Neural cell (in vitro differentiated cells): ENCODE measurements around the gene SOS1. TPM values are rescaled to one million over a fixed set of nuclear protein-coding genes. Genes with fewer than 3 reads are reported as not detected.

ENCODE experiments used
- H2AFZ ChIP-seq: fragments of 200-600, 300-800 bp; sonication (generic), shearing (Covaris generic); 2 replicates; pipeline ENCODE4 v1.6.0; 2014; ENCODE audit warnings: low read depth, mild to moderate bottlenecking, antibody characterized with exemption, low read length, moderate library complexity
- H3F3A ChIP-seq: fragments of 200-600 bp; shearing (Covaris generic); 2 replicates; pipeline ENCODE4 v1.6.1; 2016; ENCODE audit warnings: mild to moderate bottlenecking, moderate library complexity, mixed read lengths, antibody characterized with exemption, low read length; ENCODE audit not compliant: insufficient read depth, poor library complexity, severe bottlenecking
- H3K27ac ChIP-seq: fragments of 200-600, 300-800 bp; sonication (generic), shearing (Covaris generic); 2 replicates; pipeline ENCODE4 v1.5.1; 2014; ENCODE audit warnings: mild to moderate bottlenecking, low read length, moderate library complexity
- H3K27me3 ChIP-seq: fragments of 300-800, 200-600 bp; sonication (generic), shearing (Covaris generic); 2 replicates; pipeline ENCODE4 v1.6.0; 2014; ENCODE audit warnings: mild to moderate bottlenecking, low read depth, low read length, moderate library complexity; ENCODE audit not compliant: insufficient read depth
- H3K36me3 ChIP-seq: fragments of 300-800, 200-600 bp; sonication (generic), shearing (Covaris generic); 2 replicates; pipeline ENCODE4 v1.5.1; 2014; ENCODE audit warnings: mild to moderate bottlenecking, antibody characterized with exemption, low read length, moderate library complexity; ENCODE audit not compliant: insufficient read depth
- H3K4me2 ChIP-seq: fragments of 300-800, 200-600 bp; sonication (generic), shearing (Covaris generic); 2 replicates; pipeline ENCODE4 v1.6.0; 2014; ENCODE audit warnings: mild to moderate bottlenecking, low read length
- H3K4me3 ChIP-seq: fragments of 300-800, 200-600 bp; sonication (generic), shearing (Covaris generic); 2 replicates; pipeline ENCODE4 v1.5.1; 2014; ENCODE audit warnings: mild to moderate bottlenecking, low read length, moderate library complexity
- H3K79me2 ChIP-seq: fragments of 200-600 bp; shearing (Covaris generic); replicated peaks from 2 replicates; pipeline ENCODE4 v1.6.0; 2014; ENCODE audit warnings: mild to moderate bottlenecking, low read length, moderate library complexity; ENCODE audit not compliant: insufficient read depth
- H3K9ac ChIP-seq: fragments of 300-800, 200-600 bp; sonication (generic), shearing (Covaris generic); 2 replicates; pipeline ENCODE4 v1.6.1; 2016; ENCODE audit warnings: mild to moderate bottlenecking, low read length, mixed read lengths
- H3K9me2 ChIP-seq: fragments of 200-600 bp; shearing (Covaris generic); 2 replicates; pipeline ENCODE4 v1.6.1; 2016; ENCODE audit warnings: mild to moderate bottlenecking, low read length, mixed read lengths; ENCODE audit not compliant: insufficient read depth
- H3K9me3 ChIP-seq: fragments of 200-600, 300-800 bp; sonication (generic), shearing (Covaris generic); 2 replicates; pipeline ENCODE4 v1.6.1; 2016; ENCODE audit warnings: mild to moderate bottlenecking, mixed run types, low read length, moderate library complexity, mixed read lengths
- H4K20me1 ChIP-seq: fragments of 200-600 bp; shearing (Covaris generic); 2 replicates; pipeline ENCODE4 v1.6.1; 2016; ENCODE audit warnings: mild to moderate bottlenecking, mixed run types; ENCODE audit not compliant: insufficient read depth
- CTCF ChIP-seq: fragments of 450-650 bp; IDR thresholded peaks from 2 replicates; pipeline ENCODE4 v1.5.1; 2014; ENCODE audit warnings: antibody characterized with exemption, mild to moderate bottlenecking, moderate library complexity; ENCODE audit not compliant: poor library complexity, severe bottlenecking
- EP300 ChIP-seq: fragments of 450-650 bp; conservative IDR thresholded peaks from 2 replicates; pipeline ENCODE4 v1.6.1; 2014; ENCODE audit warnings: antibody characterized with exemption, mild to moderate bottlenecking, moderate library complexity; ENCODE audit not compliant: poor library complexity, severe bottlenecking
- EZH2 ChIP-seq: fragments of 200-600, 300-800 bp; shearing (Covaris generic), sonication (generic); IDR thresholded peaks from 2 replicates; pipeline ENCODE4 v1.6.1; 2014; ENCODE audit warnings: antibody characterized with exemption, low read length, borderline replicate concordance, mild to moderate bottlenecking; ENCODE audit not compliant: insufficient read depth, poor library complexity, severe bottlenecking
- MXI1 ChIP-seq: fragments of 450-650 bp; conservative IDR thresholded peaks from 2 replicates; pipeline ENCODE4 v1.6.1; 2014; ENCODE audit warnings: antibody characterized with exemption, mild to moderate bottlenecking; ENCODE audit not compliant: poor library complexity, severe bottlenecking
- POLR2AphosphoS5 ChIP-seq: IDR thresholded peaks from 2 replicates; pipeline ENCODE4 v1.6.1; 2012
- RAD21 ChIP-seq: fragments of 450-650 bp; conservative IDR thresholded peaks from 2 replicates; pipeline ENCODE4 v1.6.1; 2014; ENCODE audit warnings: antibody characterized with exemption, mild to moderate bottlenecking, moderate library complexity
- REST ChIP-seq: IDR thresholded peaks from 2 replicates; pipeline ENCODE4 v1.6.1; 2012; ENCODE audit warnings: borderline replicate concordance
- SMC3 ChIP-seq: fragments of 450-650 bp; conservative IDR thresholded peaks from 2 replicates; pipeline ENCODE4 v1.6.1; 2014; ENCODE audit warnings: antibody characterized with exemption, mild to moderate bottlenecking, moderate library complexity; ENCODE audit not compliant: poor library complexity
- TAF1 ChIP-seq: IDR thresholded peaks from 2 replicates; pipeline ENCODE4 v1.6.1; 2012; ENCODE audit warnings: low read depth
- polyA plus RNA-seq: library from polyadenylated mRNA; depleted of rRNA; stranded (reverse); fragments of >200 nt; gene quantifications from 2 replicates; pipeline ENCODE4 v1.2.3, GENCODE V29; 2014

SOS1 gene
- polyA plus RNA-seq, 1 donor from 2014 or later: 19.0 TPM

- Histone ChIP-seq H3K4me3 (peak overlapping the region; percentile 88), H3F3A (peaks cover 3% of the 10 kb centered on the region), H3K27me3 (no peaks in the 10 kb centered on the region), H3K27ac (peak overlapping the region; percentile 70), H3K9ac (peak overlapping the region; percentile 80), H3K9me3 (no peaks in the 10 kb centered on the region), H3K4me2 (peak overlapping the region; percentile 83), H3K9me2 (no peaks in the 10 kb centered on the region), H3K36me3 (no peaks in the 10 kb centered on the region), H3K79me2 (peaks cover 50% of the 10 kb centered on the region), H2AFZ (peak overlapping the region; percentile 27), H4K20me1 (peaks cover 5% of the 10 kb centered on the region)
- TF ChIP-seq REST (no peak), CTCF (peak; percentile 41), RAD21 (no peak), SMC3 (no peak), POLR2AphosphoS5 (peak; percentile 14), TAF1 (no peak), EP300 (no peak), EZH2 (no peak), MXI1 (peak; percentile 52)
Observed at GRCh38 chr2:39119732-39120520, 925 bp downstream of the SOS1 start.

GRCh38 chr2:39118786-39119499 is 1.9 kb downstream of the SOS1 start:
- H3K27ac ChIP-seq: peak overlapping the region; percentile 70
- no peaks in the 10 kb centered on the region for H3K9me2 ChIP-seq
- H3K27me3 ChIP-seq: no peaks in the 10 kb centered on the region
- H3K9me3 ChIP-seq: no peaks in the 10 kb centered on the region
- H3K79me2 ChIP-seq: peaks cover 56% of the 10 kb centered on the region
- H3K4me2 ChIP-seq: peak overlapping the region; percentile 83
- TF ChIP-seq REST (no peak), EP300 (no peak), POLR2AphosphoS5 (no peak), CTCF (no peak), SMC3 (no peak), TAF1 (no peak), EZH2 (no peak), MXI1 (no peak), RAD21 (no peak)
- no peak overlapping the region for H2AFZ ChIP-seq
- peak overlapping the region; percentile 80 for H3K9ac ChIP-seq
- peaks cover 5% of the 10 kb centered on the region for H4K20me1 ChIP-seq
- H3K36me3 ChIP-seq: no peaks in the 10 kb centered on the region
- peak overlapping the region; percentile 88 for H3K4me3 ChIP-seq
- peaks cover 3% of the 10 kb centered on the region for H3F3A ChIP-seq
